Posterior cingulate gyrus (tissue), 11 donors: ENCODE data around the gene ZNF730.
A peak's percentile ranks its signal among the peaks of the same experiment; 100 is the strongest.
"Not testable (repeated sequence)": the region's sequence is repeated elsewhere in the genome, so short reads cannot be mapped to it uniquely, and the experiment has no call there.

Source experiments
- DNase-seq, 10 donors: peaks; one replicate each; pipeline versions ENCODE4 v3.0.0 to v3.0.0-alpha.2; 2020 to 2021; ENCODE audit warnings: mixed read lengths in 3 of 10
- intact Hi-C: fragments of 100-400 bp; cut with DNase I; formaldehyde crosslinking; loops from one replicate; pipeline ENCODE4 v1.15.1; 2023

Gene ZNF730

DNA sequence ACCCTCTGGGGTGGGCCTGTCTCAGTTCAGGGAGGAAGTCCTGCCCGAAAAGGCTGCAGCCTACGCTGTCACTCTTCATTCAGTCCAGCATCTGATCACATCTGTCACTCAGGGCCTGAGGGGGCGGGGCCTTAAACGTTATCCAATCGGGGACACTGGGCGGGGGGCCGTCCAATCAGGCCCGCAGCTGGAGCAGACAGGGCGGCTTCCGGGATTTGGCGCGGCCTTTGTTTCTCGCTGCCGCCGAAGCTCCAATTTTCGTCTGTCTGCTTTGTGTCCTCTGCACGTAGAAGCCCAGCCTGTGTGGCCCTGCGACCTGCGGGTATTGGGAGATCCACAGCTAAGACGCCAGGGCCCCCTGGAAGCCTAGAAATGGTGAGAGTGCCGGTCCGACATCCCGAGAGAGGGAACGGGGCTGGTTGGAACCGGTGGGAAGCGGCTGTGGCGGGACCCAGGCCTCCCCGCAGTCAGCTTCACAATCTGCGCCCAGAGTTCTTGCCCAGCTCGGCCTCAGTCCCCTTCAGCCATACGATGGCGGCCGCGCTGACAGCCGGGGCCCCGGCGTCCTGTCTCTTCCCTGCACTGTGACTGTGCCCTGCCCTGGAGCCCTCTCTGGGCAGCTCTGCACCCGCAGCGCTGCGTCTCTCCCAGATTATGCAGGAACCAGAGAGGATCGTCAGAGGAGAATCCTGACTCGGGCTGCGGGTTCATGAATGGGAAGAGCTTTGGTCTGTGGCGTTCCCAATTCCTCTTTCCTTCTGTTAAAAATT lies at the start of gene ZNF730:
TSS of gene ZNF730 (plus strand) at position 224 of the 770 bp plus-strand sequence. CDS start at position 373, 149 bp downstream.
- intact Hi-C loops = no loop called here
- peak; percentile 12 to 93 (median 62) for DNase-seq

DNA sequence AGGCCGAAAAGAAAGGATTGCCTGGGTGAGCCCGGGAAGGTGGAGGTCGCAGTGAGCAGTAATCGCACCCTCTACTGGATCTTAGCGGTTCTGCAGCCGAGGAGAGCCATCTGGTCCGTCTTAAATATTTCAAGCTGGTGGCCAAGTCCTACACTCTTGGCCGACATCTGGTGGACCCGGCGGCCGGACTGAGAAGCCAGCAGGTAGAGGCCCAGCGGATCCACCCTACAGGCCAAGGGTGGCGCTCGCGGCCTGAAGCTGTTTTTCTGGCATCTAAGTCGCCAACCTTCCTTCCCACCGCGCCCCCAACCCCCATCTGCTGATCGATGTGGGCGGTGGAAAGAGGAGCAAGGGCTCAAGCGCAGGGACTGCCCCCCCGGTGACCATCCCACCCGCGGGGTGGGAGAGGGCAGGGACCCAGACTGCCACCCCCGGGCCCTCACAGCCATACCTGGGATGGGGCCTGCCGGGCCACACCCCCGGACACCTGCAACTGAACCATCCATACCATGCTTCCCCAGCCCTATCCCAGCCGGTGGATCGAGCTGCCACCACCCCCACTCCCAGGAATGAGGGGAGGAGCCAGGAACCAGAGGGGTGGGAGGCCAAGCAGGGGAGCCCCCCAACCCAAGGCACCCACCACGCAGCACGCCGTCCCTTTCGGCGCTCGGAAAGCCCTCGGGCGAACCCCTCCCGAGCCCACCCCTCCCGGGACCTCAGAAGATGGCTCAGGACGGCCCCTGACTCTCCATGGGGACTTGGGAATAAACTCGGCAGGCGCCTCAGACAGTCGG lies 46.3 kb upstream of the ZNF730 start:
- intact Hi-C loops = no loop called here
- DNase-seq = no peak

DNA sequence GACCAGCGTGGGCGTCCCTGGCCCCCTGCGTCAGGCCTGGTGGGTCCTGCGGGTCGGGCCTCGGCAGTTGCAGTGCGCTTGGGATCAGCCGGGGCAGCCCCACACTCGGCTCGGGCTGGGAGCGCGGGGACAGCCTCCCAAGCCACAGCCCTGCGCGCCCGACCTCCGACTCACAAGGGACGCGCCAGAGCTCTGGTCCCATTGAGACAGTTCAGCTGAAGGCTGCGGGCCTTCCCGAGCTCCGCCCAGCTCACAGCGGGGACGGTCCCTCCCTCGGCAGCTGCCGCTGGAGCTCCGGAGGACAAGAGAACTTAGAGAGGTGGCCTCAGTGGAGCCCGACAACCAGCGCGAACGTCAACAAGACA lies 45.7 kb upstream of the ZNF730 start:
- DNase-seq = peak in 2 of 10 donors; percentile 15 to 84
- intact Hi-C loops = no loop called here

DNA sequence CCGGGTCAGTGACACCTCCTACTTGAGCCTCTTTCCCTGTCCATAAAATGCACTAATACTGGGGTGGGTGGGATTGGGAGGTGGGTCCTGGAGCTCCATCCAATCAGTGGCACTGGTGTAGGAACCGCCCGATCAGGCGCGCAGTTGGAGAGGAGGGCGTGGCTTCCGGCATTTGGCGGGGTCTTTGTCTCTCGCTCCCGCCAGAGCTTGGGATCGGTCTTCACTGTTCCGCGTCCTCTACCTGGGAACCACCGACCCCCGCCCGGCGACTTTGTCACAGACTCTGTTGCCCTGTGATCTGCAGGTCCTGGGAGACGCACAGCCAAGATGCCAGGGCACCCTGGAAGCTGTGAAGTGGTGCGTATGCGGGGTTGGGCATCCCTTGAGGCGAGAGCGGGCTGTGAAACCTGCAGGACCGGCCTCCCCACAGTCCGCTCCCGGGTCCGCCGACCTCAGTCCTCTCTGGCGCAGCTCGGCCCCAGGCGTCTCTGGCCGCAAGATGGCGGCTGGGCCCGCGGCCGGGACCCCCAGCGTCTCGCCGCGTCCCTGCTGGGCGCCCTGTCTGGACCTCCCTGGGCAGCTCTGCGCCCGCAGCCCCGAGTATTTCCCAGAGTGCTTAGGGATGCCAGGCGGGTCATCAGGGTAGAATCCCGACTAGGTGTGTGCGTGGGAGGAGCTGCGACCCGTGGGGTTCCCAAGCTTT lies 41.6 kb upstream of the ZNF730 start:
- intact Hi-C loops = no loop called here
- peak in 8 of 10 donors; percentile 7 to 87 (median 40) for DNase-seq

DNA sequence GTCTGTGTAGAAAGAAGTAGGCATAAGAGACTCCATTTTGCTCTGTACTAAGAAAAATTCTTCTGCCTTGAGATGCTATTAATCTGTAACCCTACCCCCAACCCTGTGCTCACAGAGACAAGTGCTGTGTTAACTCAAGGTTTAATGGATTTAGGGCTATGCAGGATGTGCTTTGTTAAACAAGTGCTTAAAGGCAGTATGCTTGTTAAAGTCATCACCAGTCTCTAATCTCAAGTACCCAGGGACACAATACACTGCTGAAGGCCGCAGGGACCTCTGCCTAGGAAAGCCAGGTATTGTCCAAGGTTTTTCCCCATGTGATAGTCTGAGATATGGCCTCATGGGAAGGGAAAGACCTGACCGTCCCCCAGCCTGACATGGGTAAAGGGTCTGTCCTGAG lies 39.0 kb upstream of the ZNF730 start:
- intact Hi-C loops, DNase-seq: not testable (repeated sequence)

DNA sequence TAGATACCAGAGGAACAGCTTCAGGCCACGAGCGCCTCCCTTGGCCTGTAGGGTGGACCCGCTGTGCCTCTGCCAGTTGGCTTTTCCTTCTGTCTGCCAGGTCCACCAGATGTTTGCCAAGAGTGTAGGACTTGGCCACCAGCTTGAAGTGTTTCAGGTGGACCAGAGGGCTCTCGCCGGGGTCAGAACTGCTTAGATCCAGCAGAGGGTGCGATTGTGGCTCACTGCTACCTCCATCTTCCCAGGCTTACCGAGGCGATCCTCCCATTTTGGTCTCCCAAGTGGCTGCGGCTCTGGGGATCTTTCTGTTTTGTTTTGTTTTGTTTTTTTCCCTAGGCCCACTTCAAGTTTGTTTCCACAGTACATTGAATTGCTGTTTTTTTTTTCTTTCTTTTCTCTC lies 23.0 kb upstream of the ZNF730 start:
- DNase-seq = no peak
- intact Hi-C loops = no loop called here

DNA sequence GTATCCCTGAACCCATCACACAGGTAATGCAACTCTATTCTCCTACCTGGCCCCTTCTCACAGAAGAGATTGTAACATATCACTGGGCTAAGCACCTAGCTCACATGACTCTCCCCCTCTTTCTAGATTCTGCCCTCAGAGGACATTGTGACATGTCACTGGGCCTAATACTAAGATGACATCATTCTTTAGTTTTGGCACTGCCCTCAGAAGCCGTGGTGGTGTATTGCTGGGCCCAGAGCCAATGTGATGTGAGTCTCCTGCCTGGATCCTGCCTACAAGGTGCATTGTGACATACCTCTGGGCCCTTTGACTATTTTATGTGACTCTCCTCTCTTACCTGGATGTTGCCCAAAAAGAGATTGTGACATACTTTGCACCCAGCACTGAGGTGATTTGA lies 21.4 kb upstream of the ZNF730 start:
- intact Hi-C loops = no loop called here
- DNase-seq = no peak

DNA sequence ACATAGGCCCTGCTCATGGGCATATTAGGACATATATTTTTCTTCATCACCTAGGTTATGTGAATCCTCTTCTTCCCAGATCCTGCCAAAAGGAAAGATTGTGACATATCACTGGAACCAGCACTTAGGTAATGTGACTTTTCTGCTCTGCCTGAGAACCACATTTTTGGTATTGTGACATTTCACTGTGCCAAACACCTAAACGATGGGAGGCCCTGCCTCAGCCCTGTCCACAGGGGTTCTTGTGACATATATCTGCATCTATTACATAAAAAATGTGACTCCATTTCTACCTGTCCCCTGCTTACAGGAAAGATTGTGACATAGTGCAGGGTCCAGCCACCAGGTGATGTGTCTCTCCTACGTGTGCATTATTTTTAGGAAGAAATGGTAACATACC lies 18.5 kb upstream of the ZNF730 start:
- DNase-seq = no peak
- intact Hi-C loops = no loop called here

DNA sequence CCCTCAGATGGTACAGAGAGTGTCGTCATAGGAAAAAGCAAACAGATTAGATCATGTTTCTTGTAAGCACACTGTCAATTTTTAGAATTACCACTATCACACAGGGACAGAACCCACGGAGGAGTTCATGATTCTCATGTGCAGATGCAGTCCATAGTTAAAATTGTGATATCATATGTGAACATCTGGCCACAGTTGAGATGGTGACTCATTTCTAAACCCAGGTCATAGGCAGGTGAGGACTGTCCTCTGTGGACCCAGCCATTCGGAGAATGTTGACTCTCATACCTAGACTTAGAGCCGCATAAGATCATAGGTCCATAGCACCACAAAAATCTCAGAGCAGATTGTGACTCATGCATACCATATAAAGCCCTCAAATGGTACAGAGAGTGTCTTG lies 17.8 kb upstream of the ZNF730 start:
- no peak for DNase-seq
- intact Hi-C loops = no loop called here

DNA sequence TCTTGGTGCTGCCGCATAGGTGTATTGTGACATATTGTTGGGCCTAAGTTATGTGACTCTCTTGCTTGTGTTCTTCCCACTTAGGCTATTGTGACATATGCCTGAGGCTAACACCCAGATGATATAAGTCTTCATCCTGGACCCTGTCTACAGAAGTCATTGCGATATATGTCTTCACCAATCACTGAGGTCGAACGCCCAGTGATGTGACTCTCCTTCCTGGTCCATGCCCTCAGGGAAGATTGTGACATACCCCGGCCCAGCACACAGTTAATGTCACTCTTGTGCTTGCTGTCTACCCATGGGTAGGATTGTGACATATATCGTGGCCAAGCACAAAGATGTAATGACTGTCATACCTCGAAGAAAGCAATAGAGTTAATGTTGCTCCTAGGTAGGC lies 16.9 kb upstream of the ZNF730 start:
- DNase-seq = no peak
- intact Hi-C loops = no loop called here

DNA sequence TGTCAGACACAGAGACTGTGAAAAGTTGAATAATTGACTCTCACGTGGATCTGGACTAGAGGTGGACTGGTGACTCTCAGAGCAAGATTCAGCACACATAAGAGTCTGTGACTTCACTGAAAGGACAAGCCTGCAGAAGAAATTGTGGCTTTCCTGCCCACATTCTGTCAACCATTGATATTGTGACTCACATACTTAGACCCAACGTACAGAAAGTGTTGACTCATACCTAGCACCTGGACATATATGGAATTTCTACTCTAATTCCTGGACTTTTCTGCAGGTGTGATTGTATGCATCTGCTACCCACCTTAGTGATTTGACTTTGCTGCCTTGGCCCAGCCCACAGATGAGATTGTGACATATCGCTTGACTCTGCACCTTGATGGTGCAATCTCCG lies 15.6 kb upstream of the ZNF730 start:
- no peak for DNase-seq
- intact Hi-C loops = no loop called here

DNA sequence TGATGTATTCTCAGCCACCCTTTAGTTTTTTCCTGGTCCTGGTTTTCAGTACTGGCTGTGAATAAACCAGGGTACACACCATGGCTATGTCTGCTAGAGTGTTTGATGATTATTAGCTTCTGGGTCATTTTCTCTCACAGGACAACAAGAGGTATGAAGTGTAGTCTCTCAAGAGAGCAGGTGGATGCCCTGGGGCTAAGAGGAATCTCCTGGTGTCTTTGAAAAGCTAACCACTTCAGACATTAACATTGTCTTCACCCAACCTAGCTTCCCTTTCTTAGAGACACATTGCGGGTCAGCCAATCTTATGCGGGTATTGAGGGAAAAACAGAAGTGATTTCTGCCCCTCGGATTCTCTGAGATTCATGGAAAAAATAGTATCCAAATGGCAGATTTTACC lies 1.6 kb downstream of the ZNF730 start:
- intact Hi-C loops = no loop called here
- no peak for DNase-seq

DNA sequence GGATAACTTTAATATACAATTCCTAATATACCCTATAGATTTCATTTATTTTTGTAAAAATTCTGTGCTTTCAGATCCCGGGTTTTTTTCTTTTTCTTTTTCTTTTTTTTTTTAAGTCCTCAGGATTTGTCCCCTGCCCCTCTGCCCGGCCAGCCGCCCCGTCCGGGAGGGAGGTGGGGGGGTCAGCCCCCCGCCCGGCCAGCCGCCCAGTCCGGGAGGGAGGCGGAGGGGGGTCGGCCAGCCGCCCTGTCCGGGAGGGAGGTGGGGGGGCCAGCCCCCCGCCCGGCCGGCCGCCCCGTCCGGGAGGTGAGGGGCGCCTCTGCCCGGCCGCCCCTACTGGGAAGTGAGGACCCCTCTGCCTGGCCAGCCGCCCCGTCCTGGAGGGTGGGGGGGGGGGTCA lies 17.4 kb downstream of the ZNF730 start:
- DNase-seq, intact Hi-C loops: not testable (repeated sequence)

DNA sequence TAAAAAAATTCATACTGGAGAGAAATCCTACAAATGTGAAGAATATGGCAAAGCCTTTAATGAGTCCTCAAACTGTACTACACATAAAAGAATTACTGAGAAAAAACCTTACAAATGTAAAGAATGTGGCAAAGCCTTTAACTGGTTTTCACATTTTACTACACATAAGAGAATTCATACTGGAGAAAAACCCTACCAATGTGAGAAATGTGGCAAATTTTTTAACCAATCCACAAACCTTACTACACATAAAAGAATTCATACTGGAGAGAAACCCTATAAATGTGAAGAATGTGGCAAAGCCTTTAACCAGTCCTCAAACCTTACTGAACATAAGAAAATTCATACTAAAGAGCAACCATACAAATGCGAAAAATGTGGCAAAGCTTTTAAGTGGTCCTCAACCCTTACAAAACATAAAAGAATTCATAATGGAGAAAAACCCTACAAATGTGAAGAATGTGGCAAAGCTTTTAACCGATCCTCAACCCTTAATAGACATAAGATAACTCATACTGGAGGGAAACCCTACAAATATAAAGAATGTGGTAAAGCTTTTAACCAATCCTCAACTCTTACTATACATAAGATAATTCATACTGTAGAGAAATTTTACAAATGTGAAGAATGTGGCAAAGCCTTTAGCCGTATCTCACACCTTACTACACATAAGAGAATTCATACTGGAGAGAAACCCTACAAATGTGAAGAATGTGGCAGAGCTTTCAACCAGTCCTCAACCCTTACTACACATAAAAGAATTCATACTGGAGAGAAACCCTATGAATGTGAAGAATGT lies 29.0 kb downstream of the ZNF730 start:
- intact Hi-C loops = no loop called here
- no peak for DNase-seq

DNA sequence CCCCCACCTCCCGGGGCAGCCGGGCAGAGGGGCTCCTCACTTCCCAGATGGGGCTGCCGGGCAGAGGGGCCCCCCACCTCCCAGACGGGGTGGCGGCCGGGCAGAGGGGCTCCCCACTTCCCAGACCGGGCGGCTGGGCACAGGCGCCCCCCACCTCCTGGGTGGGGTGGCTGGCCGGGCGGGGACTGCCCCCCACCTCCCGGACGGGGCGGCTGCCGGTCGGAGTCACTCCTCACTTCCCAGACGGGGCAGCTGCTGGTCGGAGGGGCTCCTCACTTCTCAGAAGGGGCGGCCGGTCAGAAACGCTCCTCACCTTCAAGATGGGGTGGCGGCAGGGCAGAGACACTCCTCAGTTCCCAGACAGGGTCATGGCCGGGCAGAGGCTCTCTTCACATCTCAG lies 43.9 kb downstream of the ZNF730 start:
- DNase-seq = peak in 2 of 10 donors; percentile 55 to 67
- intact Hi-C loops = no loop called here

DNA sequence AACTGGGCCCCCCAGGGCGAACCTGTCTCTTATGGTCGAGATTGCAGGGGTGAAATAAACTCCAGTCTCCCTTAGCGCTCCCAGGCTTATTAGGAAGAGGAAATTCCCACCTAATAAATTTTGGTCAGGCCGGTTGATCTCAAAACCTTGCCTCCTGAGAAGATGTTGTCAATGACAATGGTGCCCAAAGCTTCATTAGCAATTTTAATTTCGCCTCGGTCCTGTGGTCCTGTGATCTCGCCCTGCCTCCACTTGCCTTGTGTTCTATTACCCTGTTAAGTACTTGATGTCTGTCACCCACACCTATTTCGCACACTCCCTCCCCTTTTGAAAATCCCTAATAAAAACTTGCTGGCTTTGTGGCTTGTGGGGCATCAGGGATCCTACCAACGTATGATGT lies 51.5 kb downstream of the ZNF730 start:
- intact Hi-C loops = not testable (repeated sequence)

DNA sequence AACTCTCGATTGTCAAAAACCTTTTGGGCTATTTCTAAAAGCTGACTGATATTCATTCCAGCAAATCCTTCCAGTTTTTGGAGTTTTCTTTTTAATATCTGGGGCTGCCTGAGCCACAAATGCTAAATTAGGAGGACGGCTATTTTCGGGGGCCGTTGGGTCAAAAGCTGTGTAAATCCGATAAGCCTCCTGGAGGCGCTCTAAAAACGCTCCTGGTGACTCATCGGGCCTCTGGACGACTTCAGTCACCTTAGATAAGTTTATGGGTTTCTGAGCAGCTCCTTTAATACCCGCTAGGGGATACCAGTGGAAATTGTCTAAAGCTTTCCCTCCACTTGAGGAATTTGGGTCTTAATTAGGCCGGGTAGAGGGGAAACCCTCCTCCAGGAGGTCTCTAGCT lies 66.4 kb downstream of the ZNF730 start:
- DNase-seq = no peak
- intact Hi-C loops = no loop called here

More for the DNA sequence above, 51.5 kb downstream of the ZNF730 start:
- not testable (repeated sequence) for DNase-seq

DNA sequence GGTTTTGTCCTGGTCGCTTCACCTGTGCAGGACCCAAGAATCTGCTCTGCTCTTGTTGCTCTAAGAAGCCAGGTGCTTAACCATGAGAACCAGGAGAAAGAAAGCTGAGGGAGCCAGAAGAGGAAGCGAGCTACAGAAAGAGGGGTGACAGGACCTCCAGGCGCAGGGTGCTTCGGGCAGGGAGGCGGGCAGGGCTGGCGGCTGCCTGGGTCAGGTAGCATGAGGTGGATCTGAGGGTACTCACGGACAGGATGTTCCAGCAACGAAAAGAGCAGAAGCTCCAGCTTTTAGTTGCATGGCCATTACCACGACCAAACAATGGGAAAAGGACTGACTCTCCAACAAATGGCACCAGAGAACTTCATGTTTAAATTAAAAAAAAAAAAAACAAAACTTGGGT lies 73.5 kb downstream of the ZNF730 start:
- DNase-seq = no peak

More for the DNA sequence above, 73.5 kb downstream of the ZNF730 start:
- intact Hi-C loops = no loop called here
